Measurements from ENCODE around the gene MTMR12.

The MTMR12 gene

DNA sequence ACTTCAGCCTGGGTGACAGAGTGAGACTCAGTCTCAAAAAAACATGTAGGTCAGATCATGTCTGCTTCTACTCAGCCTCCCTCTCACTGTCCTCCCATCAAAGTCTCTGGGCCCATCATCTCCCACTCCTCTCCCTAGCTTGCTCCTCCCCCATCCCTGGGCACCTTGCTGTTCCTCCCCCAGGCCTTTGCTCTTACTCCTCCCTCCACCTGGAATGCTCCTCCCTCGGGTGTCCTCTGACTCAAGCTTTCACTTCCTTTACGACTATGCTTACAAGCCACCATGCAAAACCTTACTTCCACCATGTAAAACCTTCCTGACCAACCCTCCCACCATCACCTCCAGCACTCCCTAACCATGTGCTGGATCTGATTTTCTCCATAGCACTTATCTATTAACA is 51.5 kb downstream of the MTMR12 start:
- Mint-ChIP-seq H3K27me3 (no peaks in the 10 kb centered on the region), H3K4me1 (ENCODE audit: low read depth) (peaks cover 15% of the 10 kb centered on the region), H3K27ac (peak overlapping the region; percentile 79), H3K36me3 (ENCODE audit: low read depth) (peaks cover 87% of the 10 kb centered on the region), H3K9me3 (no peaks in the 10 kb centered on the region), H3K4me3 (no peak overlapping the region)
- no peak for DNase-seq

DNA sequence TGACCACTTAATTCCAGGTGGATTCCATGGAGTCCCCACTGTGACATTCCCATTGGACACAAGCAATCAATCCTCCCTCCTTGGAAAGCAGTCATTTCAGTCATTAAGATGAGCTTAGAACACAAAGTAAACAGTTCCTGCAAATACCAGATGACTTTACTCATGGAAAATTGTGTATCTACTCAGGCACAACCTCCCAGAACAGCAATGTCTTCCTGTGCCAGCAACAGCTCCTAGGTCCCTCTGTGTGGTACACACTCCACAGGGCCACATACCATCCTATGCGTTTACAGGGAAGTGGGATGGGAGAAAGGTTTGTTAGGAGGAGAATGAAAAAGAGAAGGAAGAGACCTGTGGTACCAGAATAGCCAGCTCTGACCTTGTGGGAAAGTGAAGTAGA is 53.7 kb downstream of the MTMR12 start:
- peaks cover 89% of the 10 kb centered on the region for H3K36me3 Mint-ChIP-seq (ENCODE audit: low read depth)
- no peak overlapping the region for H3K27ac Mint-ChIP-seq
- no peak for DNase-seq

DNA sequence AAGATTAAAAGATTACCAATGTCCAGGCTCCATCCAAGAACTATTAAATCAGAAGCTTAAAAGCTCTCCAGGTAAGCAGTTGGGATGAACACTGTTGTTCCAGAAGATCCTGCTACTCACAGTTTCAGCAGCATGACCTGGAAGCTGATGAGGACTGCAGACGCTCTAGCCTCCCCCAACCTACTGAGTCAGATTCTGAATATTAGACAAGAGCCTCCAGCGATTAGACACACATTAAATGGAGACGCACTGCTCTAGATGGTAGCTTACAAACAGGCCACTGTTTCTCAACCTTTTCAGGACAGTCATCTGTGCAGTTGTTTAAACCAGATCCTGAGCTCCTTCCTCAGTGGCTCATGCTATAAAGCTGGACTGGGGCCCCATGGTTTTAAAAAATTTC is 54.3 kb downstream of the MTMR12 start:
- H3K27me3 Mint-ChIP-seq = no peaks in the 10 kb centered on the region
- peaks cover 15% of the 10 kb centered on the region for H3K4me1 Mint-ChIP-seq (ENCODE audit: low read depth)
- no peak overlapping the region for H3K27ac Mint-ChIP-seq
- peaks cover 89% of the 10 kb centered on the region for H3K36me3 Mint-ChIP-seq (ENCODE audit: low read depth)
- DNase-seq = no peak
- no peak overlapping the region for H3K4me3 Mint-ChIP-seq
- no peaks in the 10 kb centered on the region for H3K9me3 Mint-ChIP-seq

More for the DNA sequence above, 53.7 kb downstream of the MTMR12 start:
- Mint-ChIP-seq H3K27me3 (no peaks in the 10 kb centered on the region), H3K9me3 (no peaks in the 10 kb centered on the region), H3K4me1 (ENCODE audit: low read depth) (peaks cover 15% of the 10 kb centered on the region), H3K4me3 (no peak overlapping the region)

DNA sequence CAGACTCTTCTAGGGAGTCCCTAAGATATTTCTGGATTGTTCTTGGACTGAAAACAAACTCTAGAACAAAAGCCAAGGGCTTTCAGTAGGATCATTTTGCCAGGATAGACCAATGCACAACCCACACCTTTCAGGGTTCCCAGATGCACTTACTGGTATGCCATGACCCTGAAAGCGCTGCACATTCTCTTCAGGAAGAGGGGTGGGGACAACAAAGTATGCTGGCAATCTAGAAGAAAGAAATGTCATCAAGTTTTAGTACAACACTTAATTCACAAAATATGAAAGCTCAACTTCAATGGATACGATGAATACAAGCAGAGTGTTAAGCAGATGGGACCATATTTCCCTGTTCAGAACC is 57.2 kb downstream of the MTMR12 start:
- Mint-ChIP-seq H3K27me3 (no peaks in the 10 kb centered on the region), H3K4me1 (ENCODE audit: low read depth) (peaks cover 5% of the 10 kb centered on the region), H3K27ac (no peak overlapping the region), H3K36me3 (ENCODE audit: low read depth) (peaks cover 87% of the 10 kb centered on the region), H3K4me3 (no peak overlapping the region), H3K9me3 (no peaks in the 10 kb centered on the region)
- no peak for DNase-seq

DNA sequence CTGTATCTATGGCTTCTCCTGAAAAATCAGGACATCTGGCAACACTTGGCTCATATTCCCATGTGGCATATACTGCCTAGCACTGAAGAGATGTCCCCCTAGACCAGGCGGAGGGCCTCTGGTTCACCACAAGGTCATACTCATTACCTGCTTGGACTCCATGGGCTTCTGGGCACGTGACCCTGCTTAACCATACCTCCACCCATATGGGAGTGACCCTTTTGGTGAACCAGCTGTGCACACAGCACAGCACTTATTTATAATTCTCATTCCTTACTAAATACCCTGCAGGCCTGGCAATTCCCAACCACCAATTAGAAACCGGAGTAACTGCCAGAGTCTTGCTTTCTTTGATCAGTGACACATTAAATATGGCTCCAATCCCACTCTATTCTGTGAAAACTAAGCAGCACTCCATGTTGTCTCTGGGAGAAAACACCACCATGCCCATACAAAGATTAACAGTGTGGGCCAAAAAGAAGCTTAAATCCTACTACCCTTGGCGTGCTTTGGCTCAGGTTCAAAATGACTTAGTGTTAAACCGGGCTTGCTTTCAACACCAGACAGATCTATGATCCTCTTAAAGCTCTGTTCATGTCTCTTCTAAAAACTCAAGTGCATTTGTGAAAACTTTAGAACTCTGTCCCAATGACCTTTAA is 57.7 kb downstream of the MTMR12 start:
- H3K27me3 Mint-ChIP-seq = no peaks in the 10 kb centered on the region
- DNase-seq = no peak
- peaks cover under 1% of the 10 kb centered on the region for H3K4me1 Mint-ChIP-seq (ENCODE audit: low read depth)
- peaks cover 87% of the 10 kb centered on the region for H3K36me3 Mint-ChIP-seq (ENCODE audit: low read depth)
- no peak overlapping the region for H3K4me3 Mint-ChIP-seq
- no peak overlapping the region for H3K27ac Mint-ChIP-seq
- H3K9me3 Mint-ChIP-seq = no peaks in the 10 kb centered on the region

DNA sequence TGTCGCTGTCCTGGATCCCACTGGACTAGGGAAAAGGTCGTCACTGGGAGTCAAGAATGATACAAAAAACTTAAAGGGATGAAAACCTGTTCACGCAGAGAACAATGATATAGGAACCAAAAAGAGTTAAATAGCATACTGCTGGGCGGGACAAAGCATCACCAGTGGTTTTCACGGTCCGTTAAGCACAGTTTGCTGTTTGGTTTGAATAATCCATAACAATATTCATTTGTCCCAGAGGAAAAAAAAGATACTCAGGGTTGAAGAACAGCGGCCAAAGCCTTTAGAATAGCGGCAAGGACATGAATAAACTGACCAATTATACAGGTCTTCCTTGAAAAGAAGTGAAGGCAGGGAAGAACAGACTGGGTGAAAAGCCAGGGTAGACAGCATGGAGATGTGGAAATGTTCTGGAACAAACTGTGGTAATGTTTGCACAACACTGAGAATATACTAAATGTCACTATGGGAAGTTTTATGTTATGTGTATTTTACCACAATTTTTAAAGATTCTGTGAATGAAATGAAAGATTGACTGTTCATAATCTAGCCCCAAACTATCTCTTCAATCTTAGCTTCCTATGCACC is 60.8 kb downstream of the MTMR12 start:
- DNase-seq = no peak
- Mint-ChIP-seq H3K27ac (no peak overlapping the region), H3K27me3 (no peaks in the 10 kb centered on the region), H3K36me3 (ENCODE audit: low read depth) (peaks cover 91% of the 10 kb centered on the region), H3K4me1 (ENCODE audit: low read depth) (no peaks in the 10 kb centered on the region), H3K4me3 (no peak overlapping the region), H3K9me3 (no peaks in the 10 kb centered on the region)

DNA sequence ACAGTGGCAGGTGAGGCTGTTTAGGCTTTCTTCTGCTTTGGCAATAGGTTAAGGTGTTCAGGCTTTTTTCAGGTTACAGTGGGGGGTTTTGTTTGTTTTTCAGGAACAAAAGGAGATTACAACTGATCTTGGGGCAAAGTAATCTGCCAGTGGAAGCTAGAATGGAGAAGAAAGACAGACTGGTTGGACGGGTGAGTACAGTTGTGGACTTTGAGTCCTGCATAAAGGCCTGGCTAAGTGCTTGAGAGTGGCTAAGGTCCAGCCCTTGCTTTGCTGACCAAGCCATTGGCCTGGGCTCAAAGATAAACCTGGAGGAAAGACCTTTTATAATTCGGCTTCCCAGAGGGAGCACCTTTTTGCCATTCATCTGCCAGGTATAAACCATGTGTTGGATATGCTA is 63.1 kb downstream of the MTMR12 start:
- no peak for DNase-seq
- no peak overlapping the region for H3K4me3 Mint-ChIP-seq
- H3K4me1 Mint-ChIP-seq (ENCODE audit: low read depth) = no peaks in the 10 kb centered on the region
- H3K27ac Mint-ChIP-seq = no peak overlapping the region
- no peaks in the 10 kb centered on the region for H3K9me3 Mint-ChIP-seq
- peaks cover 89% of the 10 kb centered on the region for H3K36me3 Mint-ChIP-seq (ENCODE audit: low read depth)
- H3K27me3 Mint-ChIP-seq = no peaks in the 10 kb centered on the region

DNA sequence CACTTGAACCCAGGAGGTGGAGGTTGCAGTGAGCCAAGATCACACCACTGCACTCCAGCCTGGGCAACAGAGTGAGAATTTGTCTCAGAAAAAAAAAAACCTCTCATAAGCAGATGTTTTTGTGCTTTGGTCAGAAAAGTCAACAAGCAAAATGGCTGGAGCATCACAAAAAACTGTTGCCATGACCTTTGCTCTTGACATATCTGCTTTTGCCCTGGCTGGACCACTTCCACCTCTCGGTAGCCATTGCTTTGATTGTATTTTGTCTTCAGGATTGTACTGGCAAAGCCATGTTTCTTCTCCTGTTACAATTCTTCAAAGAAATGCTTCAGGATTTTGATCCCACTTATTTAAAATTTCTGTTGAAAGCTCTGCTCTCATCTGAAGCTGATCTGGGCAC is 67.0 kb downstream of the MTMR12 start:
- no peak overlapping the region for H3K4me3 Mint-ChIP-seq
- H3K4me1 Mint-ChIP-seq (ENCODE audit: low read depth) = no peaks in the 10 kb centered on the region
- DNase-seq = no peak
- H3K36me3 Mint-ChIP-seq (ENCODE audit: low read depth) = peaks cover 91% of the 10 kb centered on the region
- H3K27ac Mint-ChIP-seq = no peak overlapping the region
- H3K27me3 Mint-ChIP-seq = no peaks in the 10 kb centered on the region
- no peaks in the 10 kb centered on the region for H3K9me3 Mint-ChIP-seq

DNA sequence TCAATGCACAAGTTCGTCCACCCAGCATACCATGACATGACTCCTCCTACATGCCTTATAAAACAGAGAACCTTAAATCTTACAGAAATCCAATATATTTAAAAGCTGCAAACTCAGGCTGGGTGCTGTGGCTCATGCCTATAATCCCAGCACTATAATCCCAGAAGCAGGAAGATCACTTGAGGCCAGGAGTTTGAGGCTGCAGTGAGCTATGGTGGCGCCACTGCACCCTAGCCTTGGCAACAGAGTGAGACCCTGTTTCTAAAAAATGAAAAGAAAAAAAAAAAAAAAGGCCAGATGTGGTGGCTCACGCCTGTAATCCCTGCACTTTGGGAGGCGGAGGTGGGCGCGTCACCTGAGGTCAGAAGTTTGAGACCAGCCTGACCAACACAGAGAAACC is 68.7 kb downstream of the MTMR12 start:
- no peak for DNase-seq
- Mint-ChIP-seq H3K27ac (no peak overlapping the region), H3K9me3 (no peaks in the 10 kb centered on the region), H3K4me3 (no peak overlapping the region), H3K4me1 (ENCODE audit: low read depth) (no peaks in the 10 kb centered on the region), H3K27me3 (no peaks in the 10 kb centered on the region), H3K36me3 (ENCODE audit: low read depth) (peaks cover 86% of the 10 kb centered on the region)

DNA sequence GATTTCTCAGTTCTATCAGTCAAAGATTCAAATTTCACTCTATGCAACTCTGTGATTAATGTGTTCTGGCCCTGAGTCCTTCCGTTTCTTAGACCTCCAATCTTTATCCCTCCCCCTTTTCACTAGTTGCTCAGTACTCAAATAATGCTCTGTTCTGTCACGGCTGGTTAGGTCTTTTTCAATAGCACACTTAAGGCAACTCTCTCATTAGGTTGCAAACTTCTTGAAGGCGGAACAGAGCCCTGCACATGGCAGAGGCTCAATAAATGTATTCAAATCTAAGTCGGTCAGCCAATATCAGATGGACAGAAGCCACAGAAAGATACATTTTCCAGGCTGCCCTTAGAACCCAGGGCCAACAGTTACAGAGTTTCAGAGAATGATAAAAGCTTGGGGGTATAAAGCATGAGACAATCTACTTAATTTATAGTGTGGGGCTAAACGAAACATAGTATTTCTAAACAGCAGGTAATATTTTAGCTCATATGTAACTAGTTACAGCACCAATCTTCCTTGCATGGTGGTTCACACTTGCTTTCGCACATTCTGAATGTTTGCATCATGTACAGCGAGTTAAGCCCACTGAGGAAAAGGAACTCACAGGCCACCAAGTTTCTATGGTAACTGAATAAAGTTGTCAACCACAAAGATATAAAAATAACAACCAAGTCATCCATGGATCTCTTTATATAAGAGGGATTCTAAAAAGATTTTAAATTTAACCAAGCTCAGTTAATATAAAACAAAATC is 71.5 kb downstream of the MTMR12 start:
- Mint-ChIP-seq H3K27me3 (no peaks in the 10 kb centered on the region), H3K9me3 (no peaks in the 10 kb centered on the region), H3K36me3 (ENCODE audit: low read depth) (peaks cover 76% of the 10 kb centered on the region), H3K4me3 (no peak overlapping the region), H3K4me1 (ENCODE audit: low read depth) (no peaks in the 10 kb centered on the region), H3K27ac (peak overlapping the region; percentile 1)
- DNase-seq = no peak

DNA sequence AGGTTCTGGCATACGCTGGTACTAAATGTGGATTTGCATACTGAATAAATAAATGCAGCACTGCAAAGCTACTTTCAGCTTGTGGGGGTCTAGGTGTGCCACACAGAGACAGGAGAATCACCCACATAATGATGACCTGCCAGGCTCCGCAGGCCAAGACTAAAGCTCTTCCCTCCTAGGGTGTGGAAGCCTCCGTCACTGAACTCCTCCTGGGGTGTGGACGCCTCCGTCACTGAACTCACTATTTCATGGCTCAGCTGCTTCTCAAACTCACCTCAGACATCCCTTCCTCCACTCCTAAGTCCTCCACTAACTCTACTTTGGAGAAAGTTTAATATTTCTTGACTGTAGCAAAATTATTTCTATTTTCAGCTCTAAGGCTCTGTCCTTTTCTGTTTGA is 73.4 kb downstream of the MTMR12 start:
- Mint-ChIP-seq H3K27ac (no peak overlapping the region), H3K4me3 (no peak overlapping the region), H3K36me3 (ENCODE audit: low read depth) (peaks cover 83% of the 10 kb centered on the region), H3K9me3 (no peaks in the 10 kb centered on the region), H3K4me1 (ENCODE audit: low read depth) (no peaks in the 10 kb centered on the region), H3K27me3 (no peaks in the 10 kb centered on the region)
- no peak for DNase-seq

DNA sequence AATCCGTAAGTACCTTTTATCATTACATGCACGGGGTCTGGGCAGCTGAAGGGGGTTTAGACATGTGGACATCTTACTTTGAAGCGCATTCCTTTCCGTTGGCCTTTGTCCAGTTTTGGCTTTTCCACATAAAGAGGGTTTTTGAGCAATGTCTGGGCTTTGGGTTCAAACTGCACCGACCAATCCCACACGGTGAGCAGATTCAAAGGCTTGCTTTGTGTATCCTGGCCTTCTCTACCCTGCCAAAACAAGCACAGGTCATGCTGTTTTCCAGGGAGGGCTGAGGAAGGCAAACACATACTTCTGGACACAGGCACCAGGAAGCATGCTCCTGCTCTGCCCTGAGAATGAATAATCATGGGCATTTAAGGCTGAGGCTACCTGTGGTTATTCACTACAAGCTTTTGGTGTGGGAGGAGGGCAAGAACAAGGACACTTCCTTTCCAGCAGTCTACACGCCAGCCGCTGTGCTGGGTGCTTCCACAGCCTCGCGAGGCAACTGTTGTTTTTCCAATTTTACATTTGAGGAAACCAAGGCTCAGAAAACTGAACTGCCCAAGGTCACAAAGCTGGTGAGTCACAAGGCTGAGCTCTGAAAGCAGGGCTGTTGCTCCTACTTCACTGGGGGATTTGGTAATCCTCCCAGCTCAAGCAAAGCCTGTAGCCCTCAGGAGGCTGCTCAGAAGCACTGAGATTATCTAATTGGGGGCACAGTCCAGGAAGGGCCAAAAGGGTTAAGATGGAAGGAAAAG is 78.9 kb downstream of the MTMR12 start:
- no peaks in the 10 kb centered on the region for H3K27me3 Mint-ChIP-seq
- peaks cover 83% of the 10 kb centered on the region for H3K36me3 Mint-ChIP-seq (ENCODE audit: low read depth)
- no peak overlapping the region for H3K4me3 Mint-ChIP-seq
- H3K27ac Mint-ChIP-seq = peak overlapping the region; percentile 66
- no peak for DNase-seq
- no peaks in the 10 kb centered on the region for H3K9me3 Mint-ChIP-seq
- H3K4me1 Mint-ChIP-seq (ENCODE audit: low read depth) = peaks cover 5% of the 10 kb centered on the region

DNA sequence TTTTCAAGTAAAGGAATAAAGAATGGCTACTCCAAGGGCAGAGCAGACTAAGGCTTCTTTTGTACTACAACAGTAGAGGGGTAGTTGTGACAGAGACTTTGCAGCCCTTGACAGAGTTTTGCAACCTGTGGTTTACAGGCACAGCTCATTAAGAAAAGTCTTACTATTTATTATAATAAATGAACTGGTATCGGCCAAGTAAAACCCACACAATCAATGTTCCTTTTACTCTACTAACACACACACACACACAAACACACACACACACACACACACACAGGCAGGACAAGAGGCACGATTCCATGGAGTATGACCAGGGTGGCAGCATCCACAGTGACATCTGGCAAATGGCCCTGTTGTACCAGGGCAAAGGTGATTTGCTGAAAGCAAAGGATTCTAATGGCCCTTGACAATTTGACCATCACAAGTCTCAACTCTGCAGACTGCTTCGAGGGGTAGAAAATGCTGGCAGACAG is 79.5 kb downstream of the MTMR12 start:
- H3K27me3 Mint-ChIP-seq = no peaks in the 10 kb centered on the region
- no peak for DNase-seq
- no peak overlapping the region for H3K4me3 Mint-ChIP-seq
- H3K27ac Mint-ChIP-seq = peak overlapping the region; percentile 44
- no peaks in the 10 kb centered on the region for H3K9me3 Mint-ChIP-seq
- peaks cover 8% of the 10 kb centered on the region for H3K4me1 Mint-ChIP-seq (ENCODE audit: low read depth)
- peaks cover 82% of the 10 kb centered on the region for H3K36me3 Mint-ChIP-seq (ENCODE audit: low read depth)

DNA sequence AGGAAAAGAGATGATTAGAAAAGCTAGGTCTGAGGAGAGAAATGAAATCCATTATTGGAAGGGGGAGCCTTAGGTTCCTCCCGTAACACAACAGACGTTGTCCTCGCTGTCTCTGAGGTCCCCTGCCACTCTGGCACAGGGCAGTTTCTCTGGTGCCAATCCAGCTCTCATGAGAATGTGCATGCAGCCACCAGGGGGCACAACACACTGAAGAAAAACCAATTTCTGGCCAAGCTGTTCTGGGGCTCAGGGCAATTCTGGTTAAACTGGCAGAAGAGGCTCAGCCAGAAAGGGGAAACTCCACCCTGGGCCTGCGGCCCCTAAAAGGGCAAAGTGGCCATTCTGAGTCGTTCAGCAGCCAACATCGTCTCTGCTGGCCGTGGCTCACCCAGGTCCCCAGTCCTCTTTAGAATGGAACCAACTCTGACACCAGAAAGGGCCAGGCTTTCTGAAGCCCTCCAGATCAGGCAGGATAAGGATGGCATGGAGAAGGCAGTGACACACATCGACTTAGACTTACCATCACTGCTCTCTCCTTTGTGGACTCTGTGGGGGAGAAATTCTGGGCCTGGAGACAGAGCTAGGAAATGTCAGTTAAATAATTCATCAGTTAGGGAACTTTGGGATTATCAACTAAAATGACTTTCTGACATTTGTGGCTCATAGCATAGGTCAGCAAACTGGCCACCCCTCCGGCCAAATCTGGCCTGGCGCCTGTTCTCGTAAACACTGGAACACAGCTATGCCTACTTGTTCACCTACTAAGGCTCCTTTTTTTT is 80.1 kb downstream of the MTMR12 start:
- peaks cover 84% of the 10 kb centered on the region for H3K36me3 Mint-ChIP-seq (ENCODE audit: low read depth)

More for the DNA sequence above, 80.1 kb downstream of the MTMR12 start:
- H3K4me3 Mint-ChIP-seq = no peak overlapping the region
- H3K27me3 Mint-ChIP-seq = no peaks in the 10 kb centered on the region
- no peaks in the 10 kb centered on the region for H3K9me3 Mint-ChIP-seq
- peak; percentile 81 for DNase-seq
- peak overlapping the region; percentile 74 for H3K27ac Mint-ChIP-seq
- H3K4me1 Mint-ChIP-seq (ENCODE audit: low read depth) = peaks cover 8% of the 10 kb centered on the region
